Lung microvascular endothelial cell (primary cell): ENCODE data around the gene MYO19. TPM values are rescaled to one million over a fixed set of nuclear protein-coding genes. Genes with fewer than 3 reads are reported as not detected.
"Not testable (repeated sequence)": the region's sequence is repeated elsewhere in the genome, so short reads cannot be mapped to it uniquely, and the experiment has no call there.

ENCODE experiments used
- DNase-seq, 2 donors: peaks; one replicate each; pipeline versions ENCODE4 v3.0.0 to v3.0.0-alpha.2; 2010; ENCODE audit warnings: low read depth in 2 of 2
- total RNA-seq: library from RNA; depleted of rRNA; stranded (reverse); fragments of >200 nt; gene quantifications from 2 replicates; pipeline ENCODE4 v1.2.1, GENCODE V29; 2014

Gene MYO19
- total RNA-seq, 1 donor from 2014 or later, result 33.3 TPM

DNA sequence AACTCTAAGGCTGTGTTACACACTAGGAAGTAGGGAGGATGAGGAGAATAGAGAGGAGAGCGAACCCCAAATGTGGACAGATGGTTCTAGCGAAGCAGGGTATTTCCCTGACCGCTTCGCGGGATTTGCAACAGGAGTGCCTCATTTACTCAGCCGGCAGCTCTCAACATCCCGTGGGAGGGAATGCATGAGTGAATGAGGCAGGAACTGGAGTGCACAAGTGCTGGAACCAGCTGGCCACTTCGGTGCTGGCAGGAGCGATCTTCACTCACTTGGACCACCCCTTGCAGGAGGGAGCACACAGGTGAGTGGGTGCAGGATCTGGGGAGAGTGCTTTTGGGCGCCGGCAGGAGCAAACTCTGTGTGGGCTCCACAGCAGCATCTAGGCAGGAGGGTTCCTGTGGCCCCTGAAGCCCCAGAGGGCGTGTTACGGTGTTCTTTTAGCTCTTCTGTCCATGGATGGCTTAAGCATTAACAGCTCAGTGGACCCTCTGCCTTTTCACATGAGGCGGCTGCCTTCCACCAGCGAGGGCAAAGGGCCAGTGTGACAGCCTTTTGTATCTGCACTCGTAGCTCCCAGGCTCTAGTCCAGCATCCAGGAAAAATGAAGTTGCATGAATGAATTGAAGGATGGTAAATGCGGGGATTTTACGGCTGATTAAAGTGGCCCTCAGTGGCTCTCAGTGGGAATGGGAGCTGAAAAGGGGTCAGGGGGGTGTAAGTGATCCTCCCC lies 65.6 kb downstream of the MYO19 start:
- no peak for DNase-seq

DNA sequence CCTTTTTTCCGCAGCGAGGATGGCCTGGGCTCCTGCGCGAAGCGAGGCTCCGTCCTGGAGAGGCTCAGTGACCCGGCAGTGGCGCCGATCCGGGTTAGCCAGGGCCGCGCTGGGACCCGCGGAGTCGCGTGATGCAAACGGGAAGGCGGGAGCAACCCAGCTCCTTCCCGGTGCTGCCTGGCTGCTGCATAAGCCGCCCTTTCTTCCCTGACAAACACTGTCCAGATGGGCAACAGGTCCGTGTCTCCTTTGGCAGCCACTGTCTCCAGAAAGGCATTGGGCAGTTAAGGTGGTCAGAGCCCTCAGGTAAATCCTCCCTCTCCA lies 69.9 kb downstream of the MYO19 start:
- no peak for DNase-seq

DNA sequence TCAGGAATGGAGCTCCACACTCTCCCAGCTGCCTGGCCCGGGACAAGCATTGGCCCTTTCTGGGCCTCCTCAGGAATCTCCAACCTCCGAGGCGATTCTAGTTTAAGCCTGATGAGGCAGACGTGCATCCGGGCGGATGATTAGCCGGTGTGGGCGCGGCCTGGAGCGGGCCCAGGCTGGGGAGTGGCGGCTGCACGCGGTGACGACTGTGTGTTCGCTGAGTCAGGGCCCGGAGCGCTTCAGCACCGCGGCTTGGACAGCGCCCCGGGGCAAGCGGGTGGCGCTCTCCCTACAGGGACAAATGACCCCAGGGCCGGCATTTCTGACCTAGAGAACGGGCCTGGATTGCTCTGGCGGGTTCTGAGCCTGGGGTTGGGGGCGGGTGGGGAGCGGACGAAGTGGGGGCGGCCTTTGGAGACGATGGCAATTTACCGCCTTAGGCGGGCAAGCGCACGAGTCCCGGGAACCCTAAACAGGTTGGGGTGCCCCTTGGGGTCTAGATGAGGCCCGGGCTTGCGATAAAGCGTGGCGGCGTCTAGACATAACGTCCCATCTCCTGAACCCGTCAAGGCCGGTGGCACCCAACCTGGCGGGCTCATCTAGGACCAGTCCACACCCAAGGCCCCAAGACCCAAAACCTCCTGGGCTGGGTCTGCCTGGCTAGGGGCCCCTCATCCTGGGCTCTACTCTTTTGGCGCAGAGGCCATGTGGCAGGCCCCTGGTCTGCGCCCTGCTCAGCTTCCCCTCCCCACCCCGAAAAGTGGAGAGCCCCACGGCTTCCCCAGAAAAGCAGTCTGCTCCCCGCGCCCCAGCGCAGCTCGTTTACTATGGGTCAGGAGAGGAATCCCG lies 70.5 kb downstream of the MYO19 start:
- DNase-seq, result peak; percentile 60 to 77

DNA sequence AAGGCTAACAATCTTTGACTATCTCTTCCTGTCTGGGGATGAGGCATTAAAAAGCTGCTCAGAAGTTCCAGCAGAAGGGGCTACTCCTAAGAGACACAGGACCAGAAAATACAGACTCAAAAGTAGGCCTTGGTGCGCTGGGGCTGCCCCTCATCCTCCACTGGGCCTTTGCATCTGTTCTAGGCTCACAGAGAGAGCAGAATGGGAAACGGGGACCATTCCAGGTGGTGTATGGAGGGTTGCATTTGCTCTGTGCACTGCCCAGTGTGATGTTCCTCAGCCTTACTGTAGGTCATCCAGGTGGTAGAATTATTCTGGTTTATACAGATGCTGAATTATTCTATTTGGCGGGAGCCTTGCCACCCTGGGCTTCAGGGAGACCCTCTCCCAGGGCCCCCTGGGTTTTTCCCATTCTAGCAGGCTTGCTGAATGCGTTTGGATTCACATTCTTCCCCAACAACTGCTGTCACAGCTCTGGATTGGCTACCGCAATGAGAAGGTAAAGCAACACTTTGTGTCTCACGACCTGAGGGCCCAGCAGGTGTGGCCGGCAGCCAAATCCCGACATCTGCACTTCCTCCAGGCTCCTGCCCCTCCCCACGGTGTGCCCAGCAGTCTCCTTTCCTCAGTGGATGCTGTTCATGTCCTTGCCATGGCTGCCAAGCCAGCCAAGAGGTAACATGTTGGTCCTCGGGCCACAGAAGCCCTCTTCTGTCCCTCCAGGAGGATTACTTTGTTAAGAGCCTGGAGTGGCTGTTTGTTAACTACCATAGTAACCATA lies 73.1 kb downstream of the MYO19 start:
- DNase-seq, result no peak

DNA sequence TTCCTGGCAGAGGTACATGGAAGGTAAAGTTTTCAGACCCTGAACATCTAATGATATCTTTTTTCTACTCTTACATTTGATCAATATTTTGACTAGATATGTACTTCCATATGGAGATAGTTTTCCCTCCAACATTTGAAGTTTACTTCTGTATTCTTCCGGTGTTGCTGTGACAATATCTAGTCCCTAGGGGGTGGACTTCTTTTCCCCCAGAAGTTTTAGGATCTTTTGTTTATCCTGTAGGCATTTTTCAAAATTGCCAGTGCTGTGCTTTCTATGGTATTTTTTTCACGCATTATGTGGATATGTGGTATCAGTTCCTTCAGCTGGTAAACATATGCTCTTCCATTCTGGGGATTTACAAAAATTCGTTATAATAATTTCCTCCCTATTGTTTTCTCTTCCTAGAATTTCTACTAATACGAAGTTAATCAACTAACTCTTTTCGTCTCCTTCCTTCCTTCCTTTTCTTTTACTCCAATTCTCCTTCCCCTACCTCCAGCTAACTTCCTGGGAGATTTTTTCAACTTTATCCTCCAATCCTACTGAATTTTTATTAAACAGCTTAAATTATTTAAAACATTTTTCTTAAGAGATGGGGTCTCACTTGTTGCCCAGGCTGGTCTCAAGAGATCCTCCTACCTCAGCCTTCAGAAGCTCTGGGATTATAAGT lies 74.3 kb downstream of the MYO19 start:
- DNase-seq, result no peak

DNA sequence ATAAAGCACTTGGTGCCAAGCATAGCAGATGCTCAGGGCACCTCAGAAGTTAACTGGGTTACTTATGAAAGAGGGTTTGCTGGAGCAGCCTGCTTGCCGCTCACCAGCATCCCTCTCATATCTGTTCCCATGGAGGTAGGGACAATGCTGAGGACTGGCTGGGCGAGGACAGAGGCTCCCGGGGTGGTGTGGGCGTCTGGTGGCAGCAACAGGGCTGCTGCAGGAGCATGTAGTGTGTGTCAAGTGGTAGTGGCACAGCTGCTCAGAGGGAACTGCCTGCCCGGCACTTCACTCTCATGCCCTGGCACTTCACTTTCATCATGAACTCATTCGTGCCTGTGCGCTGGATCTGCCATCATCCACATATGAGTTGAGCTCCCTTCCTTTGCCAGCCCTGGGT lies 75.1 kb downstream of the MYO19 start:
- no peak for DNase-seq

DNA sequence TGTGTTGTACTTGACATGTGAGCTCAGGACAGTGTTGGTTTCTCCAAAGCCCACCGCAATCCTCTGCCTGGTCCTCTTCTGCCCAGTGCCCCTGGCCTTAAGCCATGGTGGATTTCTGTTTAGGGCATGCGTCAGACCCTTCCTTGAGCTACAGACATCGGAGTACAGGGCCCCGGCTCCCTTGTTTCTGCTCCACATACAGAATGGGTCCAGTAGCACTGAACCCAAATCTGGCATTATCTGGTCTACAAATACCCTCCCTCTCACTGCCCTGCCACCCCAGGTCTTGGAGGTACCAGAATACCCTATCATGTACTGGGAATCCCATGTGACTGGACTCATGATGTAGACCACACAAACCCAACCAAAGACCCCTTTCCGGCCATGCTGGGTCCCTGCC lies 75.6 kb downstream of the MYO19 start:
- DNase-seq, result no peak

DNA sequence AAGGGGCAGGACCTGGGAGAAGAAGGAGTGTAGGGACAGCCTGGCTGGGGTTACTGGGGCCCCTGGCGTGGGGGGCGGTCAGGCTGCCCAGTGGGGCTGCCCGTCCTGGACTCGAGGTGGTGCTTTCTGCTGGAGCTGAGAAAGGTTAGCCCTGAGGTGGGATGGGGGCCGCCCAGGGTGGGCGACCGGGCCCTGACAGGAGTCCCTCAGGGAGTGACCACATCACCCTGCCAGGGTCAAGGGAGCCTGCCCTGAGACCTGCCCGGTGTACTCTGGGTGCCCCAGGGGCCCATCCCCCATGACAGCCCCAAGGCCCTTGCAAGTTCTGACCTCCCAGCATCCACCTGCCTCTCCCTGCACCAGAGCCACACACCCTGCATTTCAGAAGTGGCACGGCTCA lies 77.0 kb downstream of the MYO19 start:
- not testable (repeated sequence) for DNase-seq

DNA sequence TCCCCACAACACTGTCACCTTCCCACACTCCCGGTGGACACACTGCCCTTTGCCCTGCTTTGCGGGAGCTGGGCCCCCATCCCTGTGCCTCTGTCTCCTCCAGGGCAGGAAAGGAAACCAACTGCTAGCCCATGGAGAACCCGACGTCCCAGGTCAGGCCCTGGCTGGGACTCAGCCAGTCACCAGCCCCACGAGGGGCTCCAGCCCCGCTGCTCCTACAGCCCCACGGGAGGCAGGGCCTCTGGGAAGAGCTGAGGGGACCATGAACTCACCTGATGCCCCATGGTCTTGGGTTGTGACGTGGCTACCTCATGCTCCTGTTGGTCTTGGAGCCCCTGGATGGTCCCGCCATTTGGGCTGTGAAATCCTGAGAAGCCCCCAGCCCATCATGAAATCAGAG lies 81.8 kb downstream of the MYO19 start:
- DNase-seq, result not testable (repeated sequence)

DNA sequence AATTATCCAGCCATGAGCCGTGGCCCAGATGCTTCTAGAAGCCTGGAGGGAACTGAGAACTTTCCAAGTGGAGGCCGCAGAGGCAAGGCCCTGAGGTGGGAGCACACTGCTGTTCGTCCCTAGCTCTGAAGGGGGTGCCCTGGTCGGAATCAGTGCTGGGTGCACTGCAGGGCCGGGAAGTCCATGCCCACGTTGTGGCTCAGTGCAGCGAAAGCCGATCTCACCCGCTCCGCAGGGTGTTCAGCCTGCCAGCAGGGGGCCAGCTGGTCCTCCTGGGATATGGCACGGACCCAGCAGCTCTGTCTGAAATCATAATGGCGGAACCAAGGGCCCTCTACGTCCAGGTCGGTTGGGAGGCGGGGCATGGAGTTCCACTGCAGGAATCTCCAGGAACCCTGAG lies 84.7 kb downstream of the MYO19 start:
- not testable (repeated sequence) for DNase-seq

Other genes starting within 250 kb of the MYO19 start
- not detected in 2 replicates for gene TBC1D3G, start 211.0 kb downstream of the MYO19 start, total RNA-seq
- gene TBC1D3H, start 146.4 kb downstream of the MYO19 start, total RNA-seq, result not detected in 2 replicates
- 19.4 and 21.6 TPM in 2 replicates for gene ZNHIT3, start 48.2 kb downstream of the MYO19 start, total RNA-seq
- gene PIGW, start 119 bp upstream of the MYO19 start, total RNA-seq, result 5.7 and 6.5 TPM in 2 replicates
- gene GGNBP2, start 10.1 kb upstream of the MYO19 start, total RNA-seq, result 29.0 and 37.3 TPM in 2 replicates
- 5.2 and 5.8 TPM in 2 replicates for gene DHRS11, start 57.0 kb upstream of the MYO19 start, total RNA-seq
- gene MRM1, start 66.7 kb upstream of the MYO19 start, total RNA-seq, result 2.0 and 4.4 TPM in 2 replicates